Esophagus muscularis mucosa (tissue), 4 donors: ENCODE data around the gene PTCSC3. TPM values are rescaled to one million over a fixed set of nuclear protein-coding genes. Genes with fewer than 3 reads are reported as not detected.

ENCODE experiments used
- DNase-seq: peaks from one replicate; pipeline ENCODE4 v3.0.0-alpha.2; 2017; ENCODE audit errors: extremely low spot score
- H3K27ac ChIP-seq, 4 donors: fragments of 200-600 bp; sonication (generic); replicated peaks in 1 of 4; 1 replicate in 3 of 4; 2 replicates in 1 of 4; pipeline ENCODE4 v1.5.1; 2016 to 2019; ENCODE audit warnings: mild to moderate bottlenecking in 1 of 4
- H3K27me3 ChIP-seq, 4 donors: fragments of 200-600 bp; sonication (generic); one replicate each; pipeline versions ENCODE4 v1.5.1 to v1.6.0; 2016 to 2019
- H3K36me3 ChIP-seq, 4 donors: fragments of 200-600 bp; sonication (generic); one replicate each; pipeline ENCODE4 v1.5.1; 2016 to 2019
- H3K4me1 ChIP-seq, 4 donors: fragments of 200-600 bp; sonication (generic); one replicate each; pipeline ENCODE4 v1.5.1; 2016 to 2019
- H3K4me3 ChIP-seq, 4 donors: fragments of 200-600 bp; sonication (generic); 1 replicate in 2 of 4; 2 replicates in 2 of 4; pipeline ENCODE4 v1.5.1; 2016 to 2019; ENCODE audit warnings: mild to moderate bottlenecking in 4 of 4, moderate library complexity in 1 of 4
- H3K9me3 ChIP-seq, 4 donors: fragments of 200-600 bp; sonication (generic); 1 replicate in 3 of 4; 2 replicates in 1 of 4; pipeline ENCODE4 v1.5.1; 2016 to 2019
- EP300 ChIP-seq: sonication (generic); formaldehyde crosslinking; IDR thresholded peaks from one replicate; pipeline ENCODE4 v1.6.1; 2017; ENCODE audit warnings: antibody characterized with exemption
- POLR2A ChIP-seq: fragments of 450-650 bp; IDR thresholded peaks from one replicate; pipeline ENCODE4 v1.6.1; 2017; ENCODE audit warnings: antibody characterized with exemption, moderate library complexity, mild to moderate bottlenecking, low read depth
- POLR2AphosphoS5 ChIP-seq, 2 donors: sonication (generic); formaldehyde crosslinking; IDR thresholded peaks; one replicate each; pipeline ENCODE4 v1.6.1; 2017; ENCODE audit warnings: antibody characterized with exemption in 2 of 2
- WGBS: methylation state at CpG from one replicate; pipeline ENCODE4 v1.1.5; 2018; 5-methylcytosine and 5-hydroxymethylcytosine counted together
- intact Hi-C: fragments of 100-400 bp; cut with DNase I; formaldehyde crosslinking; loops from one replicate; pipeline ENCODE4 v1.15.1; 2023
- total RNA-seq, 4 donors: library from RNA; depleted of rRNA; stranded (reverse); fragments of >200 nt; gene quantifications; one replicate each; pipeline versions ENCODE4 v1.1.0 to v1.2.1, GENCODE V29; 2016
- TF ChIP-seq, protein P1 (sequence below), 3 experiments: fragments of 200-600 bp in 2 of 3; fragments of 450-650 bp in 1 of 3; sonication (generic) in 2 of 3; IDR thresholded peaks; one replicate each; pipeline ENCODE4 v1.5.1; 2017 to 2019; ENCODE audit warnings: antibody characterized with exemption in 3 of 3, mild to moderate bottlenecking in 2 of 3, moderate library complexity in 1 of 3

PTCSC3 gene
- total RNA-seq, 4 donors from 2014 or later: not detected

DNA sequence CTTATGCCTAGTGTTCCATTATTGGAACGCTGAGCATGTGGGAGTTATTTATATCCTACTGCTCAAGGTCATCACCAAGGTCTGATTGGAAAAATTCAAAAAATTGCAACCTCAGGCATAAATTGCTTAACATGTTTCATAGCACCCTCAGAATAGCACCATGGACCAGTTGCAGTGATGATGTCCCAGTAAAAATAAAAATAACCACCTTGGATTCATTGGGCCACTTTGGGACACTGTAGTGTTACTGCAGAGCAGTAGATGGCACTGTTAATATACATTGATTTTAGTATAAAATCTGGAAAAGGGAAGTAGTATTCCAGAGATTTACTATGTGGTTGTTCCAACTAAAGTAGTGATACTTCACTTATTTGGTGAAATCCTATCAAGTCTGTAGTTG lies 31.0 kb upstream of the PTCSC3 start:
- intact Hi-C loops: no loop called here
- Histone ChIP-seq H3K4me3 (no peak overlapping the region), H3K36me3 (no peaks in the 10 kb centered on the region), H3K27me3 (no peaks in the 10 kb centered on the region), H3K4me1 (no peaks in the 10 kb centered on the region), H3K9me3 (peaks cover 0 to 8% (median 2%) of the 10 kb centered on the region in 4 donors), H3K27ac (no peak overlapping the region)
- WGBS: 94% methylated on average over 1 of the region's 1 CpG
- TF ChIP-seq, protein P1, sequence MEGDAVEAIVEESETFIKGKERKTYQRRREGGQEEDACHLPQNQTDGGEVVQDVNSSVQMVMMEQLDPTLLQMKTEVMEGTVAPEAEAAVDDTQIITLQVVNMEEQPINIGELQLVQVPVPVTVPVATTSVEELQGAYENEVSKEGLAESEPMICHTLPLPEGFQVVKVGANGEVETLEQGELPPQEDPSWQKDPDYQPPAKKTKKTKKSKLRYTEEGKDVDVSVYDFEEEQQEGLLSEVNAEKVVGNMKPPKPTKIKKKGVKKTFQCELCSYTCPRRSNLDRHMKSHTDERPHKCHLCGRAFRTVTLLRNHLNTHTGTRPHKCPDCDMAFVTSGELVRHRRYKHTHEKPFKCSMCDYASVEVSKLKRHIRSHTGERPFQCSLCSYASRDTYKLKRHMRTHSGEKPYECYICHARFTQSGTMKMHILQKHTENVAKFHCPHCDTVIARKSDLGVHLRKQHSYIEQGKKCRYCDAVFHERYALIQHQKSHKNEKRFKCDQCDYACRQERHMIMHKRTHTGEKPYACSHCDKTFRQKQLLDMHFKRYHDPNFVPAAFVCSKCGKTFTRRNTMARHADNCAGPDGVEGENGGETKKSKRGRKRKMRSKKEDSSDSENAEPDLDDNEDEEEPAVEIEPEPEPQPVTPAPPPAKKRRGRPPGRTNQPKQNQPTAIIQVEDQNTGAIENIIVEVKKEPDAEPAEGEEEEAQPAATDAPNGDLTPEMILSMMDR (IDR thresholded peaks at IDR 0.05): peak in 1 of 3 experiments; percentile 23
- no peak for TF ChIP-seq EP300
- DNase-seq: no peak

DNA sequence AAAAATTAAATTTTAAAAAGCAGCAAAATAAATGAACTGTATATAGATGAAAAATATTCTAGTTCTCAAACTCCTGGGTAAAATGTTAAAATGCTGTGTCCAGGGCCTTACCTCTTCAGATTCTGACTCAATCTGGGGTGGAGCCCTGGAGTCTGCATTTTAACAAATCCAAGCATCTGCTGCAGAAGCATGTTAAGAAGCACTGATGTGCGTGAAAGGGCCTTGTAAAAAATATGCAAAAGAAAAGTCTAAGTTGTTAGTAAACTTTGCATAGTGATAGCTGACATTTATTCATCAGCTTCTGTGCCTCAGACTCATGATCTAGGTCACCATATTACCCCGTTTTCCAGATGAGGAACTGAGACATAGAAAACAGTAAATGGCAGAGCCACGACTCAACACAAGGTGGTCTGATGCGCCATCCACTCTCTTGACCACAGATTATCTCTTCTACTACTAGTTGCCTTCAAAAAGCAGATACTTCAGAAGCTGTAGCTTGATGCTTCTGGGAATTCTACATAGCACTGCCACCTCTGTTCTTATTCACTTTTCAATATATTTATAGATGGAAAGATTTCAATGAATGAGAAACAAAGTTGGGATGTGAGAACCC lies 28.0 kb upstream of the PTCSC3 start:
- no peaks in the 10 kb centered on the region for H3K36me3 ChIP-seq
- H3K4me1 ChIP-seq: no peaks in the 10 kb centered on the region
- no peaks in the 10 kb centered on the region for H3K27me3 ChIP-seq
- WGBS: 83% methylated on average over 4 of the region's 4 CpGs
- intact Hi-C loops: no loop called here
- TF ChIP-seq POLR2A (no peak), EP300 (no peak), POLR2AphosphoS5 (IDR thresholded peaks at IDR 0.05) (no peak)
- TF ChIP-seq, protein P1 (IDR thresholded peaks at IDR 0.05): no peak
- no peak overlapping the region for H3K4me3 ChIP-seq
- peaks cover 0 to 8% (median 8%) of the 10 kb centered on the region in 4 donors for H3K9me3 ChIP-seq
- no peak for DNase-seq
- H3K27ac ChIP-seq: no peak overlapping the region

DNA sequence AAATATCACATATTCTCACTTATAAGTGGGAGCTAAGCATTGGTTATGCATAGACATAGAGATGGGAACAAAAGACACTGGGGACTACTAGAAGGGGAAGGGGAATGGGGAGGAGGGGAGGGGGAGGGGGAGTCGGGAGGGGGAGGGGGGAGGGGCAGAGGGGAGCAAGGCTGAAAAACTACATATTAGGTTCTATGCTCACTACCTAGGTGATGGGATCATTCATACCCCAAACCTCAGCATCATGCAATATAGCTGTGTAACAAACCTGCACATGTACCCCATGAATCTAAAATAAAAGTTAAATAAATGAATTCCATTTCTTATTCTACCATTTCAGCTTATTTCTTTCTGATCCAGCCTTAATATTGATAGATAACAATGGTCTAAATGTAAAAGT lies 21.9 kb upstream of the PTCSC3 start:
- H3K27me3 ChIP-seq: peaks cover 0 to 4% (median 0%) of the 10 kb centered on the region in 4 donors
- H3K9me3 ChIP-seq: peaks cover 0 to 8% (median 6%) of the 10 kb centered on the region in 4 donors
- no peaks in the 10 kb centered on the region for H3K36me3 ChIP-seq
- TF ChIP-seq, protein P1 (IDR thresholded peaks at IDR 0.05): no peak
- TF ChIP-seq EP300: no peak
- H3K27ac ChIP-seq: no peak overlapping the region
- DNase-seq: no peak
- no peak overlapping the region for H3K4me3 ChIP-seq
- H3K4me1 ChIP-seq: no peaks in the 10 kb centered on the region
- WGBS: 13% methylated on average over 1 of the region's 1 CpG
- intact Hi-C loops: no loop called here

DNA sequence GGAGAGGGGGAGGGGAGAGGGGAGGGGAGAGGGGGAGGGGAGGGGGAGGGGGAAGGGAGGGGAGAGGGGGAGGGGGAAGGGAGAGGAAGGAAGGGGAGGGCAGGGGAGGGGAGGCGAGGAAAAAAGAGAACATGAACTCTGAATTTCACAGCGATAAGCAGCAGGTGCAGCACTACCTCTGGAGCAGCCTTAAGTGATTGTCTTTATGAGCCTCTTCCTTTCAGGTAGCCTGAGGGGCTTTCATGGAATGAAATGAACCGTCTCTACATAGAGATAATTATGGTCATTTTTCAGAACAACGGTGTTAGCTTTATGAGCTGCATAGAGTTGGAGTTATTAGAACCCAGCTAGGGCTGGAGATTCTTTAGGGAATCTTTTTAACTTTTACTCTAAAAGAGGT lies 18.1 kb upstream of the PTCSC3 start:
- intact Hi-C loops: no loop called here
- DNase-seq: no peak
- H3K9me3 ChIP-seq: no peaks in the 10 kb centered on the region
- H3K27ac ChIP-seq: no peak overlapping the region
- no peaks in the 10 kb centered on the region for H3K36me3 ChIP-seq
- H3K4me1 ChIP-seq: no peaks in the 10 kb centered on the region
- TF ChIP-seq POLR2AphosphoS5 (IDR thresholded peaks at IDR 0.05) (no peak), POLR2A (no peak), EP300 (no peak)
- TF ChIP-seq, protein P1 (IDR thresholded peaks at IDR 0.05): no peak
- WGBS: 78% methylated on average over 4 of the region's 4 CpGs
- peaks cover 0 to 4% (median 0%) of the 10 kb centered on the region in 4 donors for H3K27me3 ChIP-seq
- no peak overlapping the region for H3K4me3 ChIP-seq

GRCh38 chr14:36192530-36192929 lies 16.0 kb upstream of the PTCSC3 start:
- 76% methylated on average over 3 of the region's 3 CpGs for WGBS
- TF ChIP-seq POLR2AphosphoS5 (IDR thresholded peaks at IDR 0.05) (no peak), EP300 (no peak), POLR2A (no peak)
- TF ChIP-seq, protein P1 (IDR thresholded peaks at IDR 0.05): no peak

More at GRCh38 chr14:36192530-36192929, 16.0 kb upstream of the PTCSC3 start:
- H3K27me3 ChIP-seq: no peaks in the 10 kb centered on the region
- no peaks in the 10 kb centered on the region for H3K4me1 ChIP-seq
- no peaks in the 10 kb centered on the region for H3K9me3 ChIP-seq
- no peak overlapping the region for H3K27ac ChIP-seq
- DNase-seq: no peak
- no peaks in the 10 kb centered on the region for H3K36me3 ChIP-seq
- intact Hi-C loops: no loop called here
- no peak overlapping the region for H3K4me3 ChIP-seq
